HEK293 (cell line): ENCODE data around the gene YIPF5.
A peak's percentile ranks its signal among the peaks of the same experiment; 100 is the strongest.

Experiments
- CTCF ChIA-PET: fragments of 350-600 bp; formaldehyde crosslinking; extraction: SDS; loops from one replicate; lab custom pipeline; 2021; ENCODE audit warnings: antibody characterized with exemption; lab: Yijun Ruan, JAX
- POLR2A ChIA-PET: fragments of 300-600 bp; formaldehyde crosslinking; extraction: SDS; loops from one replicate; lab custom pipeline; 2020; ENCODE audit warnings: antibody characterized with exemption, inconsistent platforms; lab: Yijun Ruan, JAX
- H3K27ac ChIP-seq: fragments of 200-500 bp; sonication (Bioruptor generic); 2 replicates; pipeline ENCODE4 v1.5.1; 2014; ENCODE audit warnings: low read depth, low read length, control low read depth, inconsistent platforms; ENCODE audit errors: extremely low read depth
- H3K36me3 ChIP-seq, 2 experiments: fragments of 200-500 bp in 1 of 2; sonication (Bioruptor generic) in 1 of 2; 1 replicate in 1 of 2; 2 replicates in 1 of 2; pipeline ENCODE4 v1.5.1; 2014 to 2017; ENCODE audit warnings: inconsistent platforms in 2 of 2, low read length in 2 of 2; ENCODE audit not compliant: control insufficient read depth in 2 of 2, insufficient read depth in 1 of 2
- H3K4me1 ChIP-seq: fragments of 200-500 bp; sonication (Bioruptor generic); 2 replicates; pipeline ENCODE4 v1.5.1; 2014; ENCODE audit warnings: mild to moderate bottlenecking, low read length, inconsistent platforms; ENCODE audit not compliant: control insufficient read depth, insufficient read depth
- H3K4me3 ChIP-seq: 2 replicates; pipeline ENCODE4 v1.5.1; 2011; ENCODE audit warnings: low read depth, mild to moderate bottlenecking, control low read depth, low read length, moderate library complexity
- H3K9me3 ChIP-seq: fragments of 200-500 bp; sonication (Bioruptor generic); 2 replicates; pipeline ENCODE4 v1.5.1; 2014; ENCODE audit warnings: low read depth, low read length, inconsistent platforms; ENCODE audit not compliant: control insufficient read depth, insufficient read depth
- ELK4 ChIP-seq: IDR thresholded peaks from 2 replicates; pipeline ENCODE4 v1.6.1; 2011; ENCODE audit warnings: mild to moderate bottlenecking, low read depth, low read length, borderline replicate concordance
- PRDM10 ChIP-seq: fragments of 450-650 bp; formaldehyde crosslinking; IDR thresholded peaks from 2 replicates; pipeline ENCODE4 v1.5.1; 2016; ENCODE audit warnings: missing biosample characterization, missing genetic modification characterization
- TCF7L2 ChIP-seq: IDR thresholded peaks from 2 replicates; pipeline ENCODE4 v1.6.1; 2011; ENCODE audit warnings: low read depth, mild to moderate bottlenecking, inconsistent platforms, low read length, moderate library complexity, borderline replicate concordance
- TRIM28 ChIP-seq: IDR thresholded peaks from 2 replicates; pipeline ENCODE4 v1.6.1; 2011; ENCODE audit warnings: low read length, control low read depth, borderline replicate concordance
- ZBTB17 ChIP-seq: fragments of 450-650 bp; formaldehyde crosslinking; IDR thresholded peaks from 2 replicates; pipeline ENCODE4 v1.5.1; 2016; ENCODE audit warnings: missing biosample characterization, missing genetic modification characterization
- ZNF341 ChIP-seq: fragments of 450-650 bp; formaldehyde crosslinking; IDR thresholded peaks from 2 replicates; pipeline ENCODE4; 2016; ENCODE audit warnings: low read depth, missing biosample characterization, missing genetic modification characterization
- ZNF48 ChIP-seq: fragments of 450-650 bp; formaldehyde crosslinking; IDR thresholded peaks from 2 replicates; pipeline ENCODE4 v1.5.1; 2016; ENCODE audit warnings: missing biosample characterization, missing genetic modification characterization
- ZNF518A ChIP-seq: fragments of 450-650 bp; formaldehyde crosslinking; conservative IDR thresholded peaks from 2 replicates; pipeline ENCODE4 v1.5.1; 2016; ENCODE audit warnings: low read depth, missing biosample characterization, missing genetic modification characterization
- ZNF658 ChIP-seq: fragments of 450-650 bp; formaldehyde crosslinking; IDR thresholded peaks from 2 replicates; pipeline ENCODE4; 2016; ENCODE audit warnings: missing biosample characterization, missing genetic modification characterization
- ZNF692 ChIP-seq: fragments of 450-650 bp; formaldehyde crosslinking; IDR thresholded peaks from 2 replicates; pipeline ENCODE4 v1.5.1; 2016; ENCODE audit warnings: missing biosample characterization, missing genetic modification characterization

YIPF5 gene

GRCh38 chr5:144189800-144190429 lies 19.5 kb upstream of the YIPF5 start (continued):
- no peak for TF ChIP-seq ZNF341
- peak; percentile 62 for TF ChIP-seq PRDM10 (tag by site-specific recombination)
- no peak for TF ChIP-seq ZNF48 (tag by site-specific recombination)

GRCh38 chr5:144187699-144188294 lies 17.3 kb upstream of the YIPF5 start:
- Histone ChIP-seq H3K4me3 (no peak overlapping the region), H3K4me1 (peaks cover 20% of the 10 kb centered on the region), H3K36me3 (no peaks in the 10 kb centered on the region), H3K27ac (peak overlapping the region; percentile 61), H3K9me3 (no peaks in the 10 kb centered on the region)
- ChIA-PET CTCF (interaction anchor here (0.6 to 2.4 kb wide), 5 partner anchors 16 to 1167 kb away, joined by 3 to 10 read pairs (median 3); partner anchors contain the start of genes KCTD16 and YIPF5), POLR2A (interaction anchor here (1.4 to 1.5 kb wide), 2 partner anchors 17 to 783 kb away, joined by 3 to 4 read pairs; partner anchors contain the start of genes KCTD16 and YIPF5)
- 0 out of 2 replicates have a peak, but pooled peaks have one; percentile 15 for TF ChIP-seq ZBTB17 (tag by site-specific recombination)
- TF ChIP-seq ZNF518A: peak; percentile 36; the same call in 1 of the 2 replicates
- 0 out of 2 replicates have a peak, but pooled peaks have one; percentile 5 for TF ChIP-seq ZNF692
- peak; percentile 57 for TF ChIP-seq TRIM28
- peak; percentile 64 for TF ChIP-seq TCF7L2
- no peak for TF ChIP-seq ZNF658 (tag by site-specific recombination)
- no peak for TF ChIP-seq ELK4
